HG02981 (cell line): ENCODE measurements around the gene SMYD3.
A peak's percentile ranks its signal among the peaks of the same experiment; 100 is the strongest.

Experiments used
- ATAC-seq: cut with Tn5 transposase; IDR thresholded peaks from one replicate; pipeline ENCODE4 v1.9.1; 2021; ENCODE audit warnings: mild to moderate bottlenecking, moderate library complexity; ENCODE audit not compliant: unreplicated experiment

The SMYD3 gene

DNA sequence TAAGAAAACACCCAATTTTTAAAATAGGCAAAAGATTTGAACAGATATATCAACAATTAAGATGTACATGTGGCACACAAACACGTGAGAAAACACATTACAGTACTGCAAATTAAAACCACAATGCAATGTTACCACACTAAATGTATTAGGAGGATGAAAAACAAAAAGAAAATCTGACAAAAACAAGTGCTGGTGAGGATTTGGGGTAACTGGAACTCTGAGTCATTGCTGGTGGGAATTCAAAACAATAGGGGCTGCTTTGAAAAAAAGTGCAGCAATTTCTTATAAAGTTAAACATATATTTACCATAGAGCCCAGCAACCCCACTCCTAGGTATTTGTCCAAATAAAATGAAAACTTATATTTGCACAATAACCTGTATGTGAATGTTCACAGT lies 614.1 kb downstream of the SMYD3 start:
- ATAC-seq: no peak

DNA sequence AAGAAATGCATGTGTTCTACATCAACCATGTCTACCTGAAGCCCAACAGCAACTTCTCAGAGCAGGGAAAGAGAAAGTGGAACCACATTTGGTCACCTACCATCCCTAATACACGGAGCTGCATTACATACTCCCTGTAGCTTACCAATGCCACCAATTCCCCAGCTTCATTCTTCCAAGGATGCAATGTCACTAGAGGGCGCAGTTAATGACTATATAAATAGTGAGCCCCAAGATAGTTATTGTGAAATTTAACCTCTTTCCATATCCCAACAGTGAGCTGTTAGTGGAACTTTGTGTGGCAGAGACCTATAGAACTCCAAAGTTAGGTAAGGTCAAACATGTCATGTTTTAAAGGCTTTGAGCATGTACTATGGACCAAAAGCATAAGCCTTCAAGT lies 618.3 kb downstream of the SMYD3 start:
- ATAC-seq: no peak

DNA sequence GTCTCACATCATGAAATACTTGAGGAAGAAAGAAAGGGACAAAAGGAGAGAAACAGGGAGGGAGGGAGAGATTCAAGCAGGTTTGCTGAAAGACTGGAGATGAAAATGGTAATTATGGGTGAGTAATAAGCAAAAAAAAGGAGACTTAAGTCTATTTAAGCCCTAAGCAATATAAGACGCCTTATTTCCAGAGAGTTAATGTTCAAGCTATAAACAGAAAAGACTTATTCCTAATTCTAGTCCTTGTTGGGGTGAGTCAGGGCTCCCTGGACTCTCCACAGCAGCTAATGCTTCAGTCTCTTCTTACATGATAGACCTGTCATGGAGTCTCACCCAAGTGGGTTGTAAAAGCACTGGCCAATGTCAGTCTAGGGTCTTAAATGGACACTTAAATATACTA lies 619.2 kb downstream of the SMYD3 start:
- ATAC-seq: no peak

- no peak for ATAC-seq
Observed at GRCh38 chr1:245881767-245882391, 625.2 kb downstream of the SMYD3 start.

GRCh38 chr1:245880754-245881403 lies 626.2 kb downstream of the SMYD3 start:
- no peak for ATAC-seq

DNA sequence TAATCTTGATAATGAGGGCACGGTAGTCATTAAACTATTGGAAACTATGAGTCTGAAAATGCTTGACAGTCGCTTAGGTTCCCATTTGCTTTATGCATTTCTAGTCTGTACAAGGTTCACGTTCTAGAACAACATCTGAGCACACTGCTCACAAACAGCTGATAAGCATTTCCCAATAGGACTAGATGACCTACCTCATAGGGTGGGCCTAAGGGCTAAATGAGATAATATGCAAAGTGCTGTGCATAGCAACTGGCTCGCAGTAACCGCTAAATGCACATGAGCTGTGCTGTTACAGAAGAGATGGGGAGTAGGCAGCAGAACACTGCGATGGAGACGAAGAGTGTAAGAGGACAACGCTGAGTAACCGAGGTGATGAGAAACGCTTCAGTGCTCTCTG lies 628.0 kb downstream of the SMYD3 start:
- no peak for ATAC-seq

DNA sequence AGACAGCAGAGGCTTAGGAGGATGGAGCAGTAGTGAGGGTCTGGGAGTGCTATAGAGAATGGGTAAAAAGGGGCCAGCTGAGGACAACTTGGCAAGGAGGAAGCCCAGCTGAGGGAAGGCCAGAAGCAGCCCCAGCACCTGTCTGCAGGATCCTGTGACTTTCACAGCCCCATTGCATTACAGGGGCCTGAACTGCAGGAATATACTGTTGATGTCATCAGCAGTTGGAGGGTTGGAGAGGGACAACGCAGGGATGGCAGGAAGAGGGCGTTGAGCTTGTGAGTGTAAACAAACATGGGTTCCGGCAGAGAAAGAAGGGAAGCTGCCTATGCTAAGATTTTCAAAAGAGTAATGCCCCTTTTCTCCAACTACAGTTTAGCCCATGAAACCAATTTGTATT lies 628.5 kb downstream of the SMYD3 start:
- no peak for ATAC-seq

DNA sequence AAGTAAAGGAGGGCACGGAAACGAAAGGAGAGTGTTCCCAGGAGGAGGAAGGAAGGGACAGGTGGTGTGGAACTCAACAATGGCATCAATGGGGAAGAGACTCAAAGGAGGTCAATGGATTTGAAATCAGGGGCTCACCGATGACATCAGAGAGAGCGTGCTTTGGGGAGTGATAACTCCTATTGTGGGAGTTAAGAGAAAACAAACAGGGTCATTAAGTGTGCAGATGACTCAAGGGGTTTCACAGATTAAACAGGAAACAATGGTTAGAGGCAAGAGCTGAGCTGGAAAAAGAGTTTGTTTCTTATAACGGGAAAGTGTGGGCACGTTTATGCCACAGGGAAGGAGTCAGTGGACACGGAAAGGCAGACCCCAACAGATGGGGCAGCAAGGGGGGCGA lies 629.1 kb downstream of the SMYD3 start:
- ATAC-seq: no peak

DNA sequence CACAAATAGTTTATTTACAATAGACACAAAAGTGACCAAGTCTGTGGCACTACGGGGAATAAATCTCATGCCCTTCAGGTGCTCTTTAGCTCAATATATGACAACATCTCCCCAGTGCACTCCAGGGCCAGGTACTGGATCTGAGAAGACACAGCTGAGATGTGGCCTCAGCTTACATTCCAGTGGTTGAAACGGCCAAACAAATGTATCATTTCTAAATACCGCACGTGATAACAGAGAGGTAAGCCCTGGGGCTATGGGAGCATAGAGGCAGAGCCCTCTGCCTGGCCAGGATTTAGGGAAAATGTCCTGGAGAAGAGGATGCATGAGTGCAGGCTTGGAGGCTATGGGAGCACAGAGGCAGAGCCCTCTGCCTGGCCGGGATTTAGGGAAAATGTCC lies 630.5 kb downstream of the SMYD3 start:
- no peak for ATAC-seq

- ATAC-seq: peak; percentile 67
Observed at GRCh38 chr1:245875581-245876261, 631.4 kb downstream of the SMYD3 start.

- ATAC-seq: peak; percentile 15
Observed at GRCh38 chr1:245874942-245875580, 632.0 kb downstream of the SMYD3 start.

DNA sequence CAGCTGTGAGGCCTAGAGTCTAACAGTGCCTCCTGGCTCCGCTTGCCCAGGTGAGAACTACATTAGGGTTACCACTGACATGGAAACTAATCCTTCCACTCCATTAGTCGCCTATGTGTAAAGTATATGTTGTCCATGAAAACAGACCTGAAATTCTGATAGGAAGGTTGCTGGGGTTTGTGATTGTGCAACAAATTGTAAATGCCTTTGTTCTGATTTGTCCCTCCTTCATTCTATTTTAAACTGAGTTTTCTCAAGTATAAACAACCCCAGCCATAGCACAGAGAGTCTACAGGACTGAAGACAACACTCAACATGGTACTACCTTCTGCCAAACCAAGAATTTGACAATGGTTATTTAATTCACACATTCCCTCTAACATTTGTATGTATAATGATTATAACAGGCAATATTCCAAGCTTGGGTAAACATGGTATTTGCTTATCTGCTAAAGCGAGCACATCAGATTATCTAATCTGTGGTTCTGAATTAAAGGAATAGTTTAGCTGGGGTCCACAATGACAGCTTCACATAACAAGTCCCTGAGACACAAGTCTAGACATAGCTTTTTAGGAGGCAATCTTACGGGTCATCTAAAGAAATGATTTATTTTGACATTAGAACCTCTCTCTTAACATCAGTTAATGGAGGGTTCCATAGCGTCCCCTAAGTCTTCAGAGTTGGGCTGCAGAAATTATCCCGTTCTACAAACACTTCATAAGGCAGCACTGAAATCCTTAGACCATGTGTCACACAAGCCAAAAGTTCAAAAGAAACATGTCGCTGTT lies 633.0 kb downstream of the SMYD3 start:
- no peak for ATAC-seq

DNA sequence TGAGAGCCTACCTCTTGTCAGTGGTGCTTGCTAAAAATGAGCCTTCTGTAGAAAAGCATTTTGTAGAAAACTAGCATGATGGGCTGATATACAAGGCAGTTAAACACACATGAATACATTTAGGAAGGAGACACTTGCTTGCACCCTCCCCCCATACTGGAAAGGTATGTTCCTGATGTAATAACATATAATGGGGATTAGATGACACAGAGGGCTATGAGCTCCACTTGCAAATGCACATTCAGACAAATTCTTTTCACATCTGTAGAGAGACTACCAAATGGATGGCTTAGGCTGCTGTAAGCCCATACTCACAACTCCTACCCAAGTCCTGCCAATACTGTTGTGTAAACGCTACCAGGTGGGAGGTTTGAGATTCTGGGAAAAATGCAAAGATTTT lies 634.0 kb downstream of the SMYD3 start:
- no peak for ATAC-seq

DNA sequence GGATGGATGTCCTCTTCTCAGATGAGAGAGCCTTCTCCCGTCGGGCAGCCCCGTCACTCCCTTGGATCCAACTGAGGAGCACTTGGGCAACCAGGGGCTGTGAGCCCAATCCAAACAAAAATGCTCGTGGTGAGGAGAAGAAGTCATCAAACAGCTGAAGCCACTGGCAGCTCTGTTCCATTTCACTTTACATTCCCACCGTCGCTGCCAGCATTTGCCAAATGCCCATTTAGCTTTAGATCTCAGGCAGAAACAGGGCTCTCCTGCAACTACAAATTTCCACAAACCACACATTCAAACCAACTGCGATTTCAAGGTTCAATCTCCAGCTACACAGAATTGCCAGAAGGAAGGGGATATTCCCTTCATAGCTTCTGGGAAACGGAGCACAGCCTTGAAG lies 634.6 kb downstream of the SMYD3 start:
- ATAC-seq: no peak

GRCh38 chr1:245871915-245872314 lies 635.2 kb downstream of the SMYD3 start:
- ATAC-seq: no peak

DNA sequence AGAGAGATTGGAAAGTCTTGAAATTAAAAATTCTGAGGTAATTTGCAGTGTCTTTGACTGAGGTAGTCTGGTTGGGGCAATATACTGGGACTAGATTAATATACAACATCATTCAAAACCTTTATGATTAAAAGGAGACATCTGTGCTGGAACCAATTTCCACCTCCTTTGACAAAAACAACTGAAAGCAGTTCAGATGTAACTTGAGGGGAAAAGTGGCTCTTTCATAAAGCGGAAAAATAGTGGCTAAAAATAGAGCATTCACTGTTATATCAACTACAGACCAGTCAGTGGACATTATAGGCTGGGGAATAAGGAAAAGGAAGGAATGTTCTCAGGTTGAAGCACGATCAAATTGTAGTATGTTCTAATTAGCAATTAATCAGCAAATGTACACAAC lies 635.9 kb downstream of the SMYD3 start:
- no peak for ATAC-seq

- ATAC-seq: no peak
Observed at GRCh38 chr1:245870698-245871097, 636.4 kb downstream of the SMYD3 start.

GRCh38 chr1:245869847-245870246 lies 637.2 kb downstream of the SMYD3 start:
- ATAC-seq: no peak

DNA sequence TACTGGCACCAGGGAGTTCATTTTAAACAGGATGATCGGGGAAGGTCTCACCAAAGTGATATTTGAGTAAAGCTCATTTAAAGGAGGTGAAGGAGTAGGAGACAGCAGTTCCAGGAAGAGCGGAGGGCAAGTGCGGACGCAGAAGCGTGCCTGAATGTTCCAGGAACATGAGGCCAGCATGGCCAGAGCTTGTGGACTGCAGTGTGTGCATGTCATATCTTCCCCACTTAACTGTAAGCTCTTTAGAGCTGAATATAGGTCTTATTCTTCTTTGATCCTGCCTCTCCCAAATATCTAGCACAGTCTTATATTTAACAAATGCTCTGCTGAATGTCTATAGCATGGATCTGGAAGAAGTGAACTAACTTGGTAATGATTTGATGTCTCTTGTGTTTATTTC lies 639.3 kb downstream of the SMYD3 start:
- ATAC-seq: no peak

- ATAC-seq: no peak
Observed at GRCh38 chr1:245864872-245865271, 642.2 kb downstream of the SMYD3 start.

GRCh38 chr1:245863566-245864184 lies 643.4 kb downstream of the SMYD3 start:
- ATAC-seq: no peak
